Calu3 (cell line): ENCODE results near the gene RAB43. TPM values are rescaled to one million over a fixed set of nuclear protein-coding genes. Genes with fewer than 3 reads are reported as not detected.
"Not testable (repeated sequence)": the region's sequence is repeated elsewhere in the genome, so short reads cannot be mapped to it uniquely, and the experiment has no call there.

ENCODE experiments used
- BruUV-seq: library from RNA; stranded (reverse); fragments of 400-500 nt; replicated peaks from 2 replicates; lab custom pipeline; 2021; lab: Mats Ljungman, UMichigan
- CTCF ChIA-PET: fragments of 300-600 bp; sonication (Branson Sonifier 250); formaldehyde crosslinking; loops from one replicate; lab custom pipeline; 2022; ENCODE audit warnings: antibody characterized with exemption; lab: Charles Lee
- DNase-seq: peaks from one replicate; pipeline ENCODE4 v3.0.0; 2022
- H3K27ac Mint-ChIP-seq: one replicate; pipeline ENCODE4 v1.8.0; 2022; ENCODE audit warnings: mixed read lengths; ENCODE audit not compliant: unreplicated experiment
- H3K27me3 Mint-ChIP-seq: one replicate; pipeline ENCODE4 v1.8.0; 2022; ENCODE audit warnings: mixed read lengths; ENCODE audit not compliant: unreplicated experiment
- H3K36me3 Mint-ChIP-seq: one replicate; pipeline ENCODE4 v1.8.0; 2022; ENCODE audit warnings: mild to moderate bottlenecking, moderate library complexity, mixed read lengths; ENCODE audit not compliant: insufficient read depth, unreplicated experiment
- H3K4me1 Mint-ChIP-seq: one replicate; pipeline ENCODE4 v1.8.0; 2022; ENCODE audit warnings: mild to moderate bottlenecking, low read depth, mixed read lengths; ENCODE audit not compliant: unreplicated experiment
- H3K4me3 Mint-ChIP-seq: one replicate; pipeline ENCODE4 v1.8.0; 2022; ENCODE audit warnings: mild to moderate bottlenecking, low read depth, moderate library complexity, mixed read lengths; ENCODE audit not compliant: unreplicated experiment
- H3K9me3 Mint-ChIP-seq: one replicate; pipeline ENCODE4 v1.8.0; 2022; ENCODE audit warnings: low read depth, mixed read lengths; ENCODE audit not compliant: unreplicated experiment
- CTCF ChIP-seq: fragments of 200-600 bp; IDR thresholded peaks from one replicate; pipeline ENCODE4 v1.8.0; 2022; ENCODE audit warnings: antibody characterized with exemption; ENCODE audit not compliant: unreplicated experiment
- intact Hi-C: fragments of 100-400 bp; cut with micrococcal nuclease; formaldehyde crosslinking; loops from one replicate; pipeline ENCODE4 v1.10.0; 2022; ENCODE audit not compliant: unreplicated experiment
- total RNA-seq: library from RNA; stranded (reverse); gene quantifications from 2 replicates; pipeline ENCODE4 v1.2.3, GENCODE V29; 2022

RAB43 gene
- total RNA-seq, 1 experiment from 2014 or later: 21.2 TPM

- CTCF ChIA-PET: interaction anchor here (1.2 kb wide), 1 partner anchor 101 kb away, joined by 3 read pairs; no protein-coding TSS in a partner anchor
- Mint-ChIP-seq H3K27me3 (no peaks in the 10 kb centered on the region), H3K9me3 (no peaks in the 10 kb centered on the region), H3K27ac (no peak overlapping the region), H3K4me1 (no peaks in the 10 kb centered on the region), H3K4me3 (no peak overlapping the region), H3K36me3 (peaks cover 49% of the 10 kb centered on the region)
- BruUV-seq: no TSS peak
- no peak for TF ChIP-seq CTCF
- no peak for DNase-seq
- intact Hi-C loops: no loop called here
Observed at GRCh38 chr3:129144786-129145185, 23.2 kb upstream of the RAB43 start.

GRCh38 chr3:129141011-129141410 lies 19.4 kb upstream of the RAB43 start:
- CTCF ChIA-PET, BruUV-seq, H3K27me3 Mint-ChIP-seq, H3K4me1 Mint-ChIP-seq, DNase-seq, H3K4me3 Mint-ChIP-seq, H3K27ac Mint-ChIP-seq, H3K9me3 Mint-ChIP-seq, intact Hi-C loops: not testable (repeated sequence)
- H3K36me3 Mint-ChIP-seq: peaks cover 63% of the 10 kb centered on the region

- TF ChIP-seq CTCF: no peak
- H3K27me3 Mint-ChIP-seq: no peaks in the 10 kb centered on the region
- H3K36me3 Mint-ChIP-seq: peaks cover 61% of the 10 kb centered on the region
- no peak overlapping the region for H3K27ac Mint-ChIP-seq
- no peaks in the 10 kb centered on the region for H3K9me3 Mint-ChIP-seq
- no peaks in the 10 kb centered on the region for H3K4me1 Mint-ChIP-seq
- no peak for DNase-seq
- BruUV-seq: TSS peak; percentile 7
- intact Hi-C loops: no loop called here
- no peak overlapping the region for H3K4me3 Mint-ChIP-seq
- CTCF ChIA-PET: interaction anchor here (0.8 to 1.2 kb wide), 2 partner anchors 9 to 27 kb away, joined by 4 to 9 read pairs; no protein-coding TSS in a partner anchor
Observed at GRCh38 chr3:129139911-129140310, 18.3 kb upstream of the RAB43 start.

GRCh38 chr3:129136275-129136674 lies 14.7 kb upstream of the RAB43 start:
- BruUV-seq, H3K4me1 Mint-ChIP-seq, DNase-seq, H3K27me3 Mint-ChIP-seq, H3K27ac Mint-ChIP-seq, intact Hi-C loops, H3K9me3 Mint-ChIP-seq, H3K4me3 Mint-ChIP-seq: not testable (repeated sequence)
- H3K36me3 Mint-ChIP-seq: peaks cover 57% of the 10 kb centered on the region
- CTCF ChIA-PET: interaction anchor here (0.7 kb wide), 1 partner anchor 18 kb away, joined by 3 read pairs; no protein-coding TSS in a partner anchor

- H3K4me3 Mint-ChIP-seq: no peak overlapping the region
- H3K9me3 Mint-ChIP-seq: no peaks in the 10 kb centered on the region
- no TSS peak for BruUV-seq
- H3K4me1 Mint-ChIP-seq: no peaks in the 10 kb centered on the region
- peaks cover 47% of the 10 kb centered on the region for H3K36me3 Mint-ChIP-seq
- intact Hi-C loops: no loop called here
- no peaks in the 10 kb centered on the region for H3K27me3 Mint-ChIP-seq
- TF ChIP-seq CTCF: no peak
- CTCF ChIA-PET: interaction anchor here (1.7 kb wide), 1 partner anchor 113 kb away, joined by 4 read pairs; no protein-coding TSS in a partner anchor
- H3K27ac Mint-ChIP-seq: no peak overlapping the region
- no peak for DNase-seq
Observed at GRCh38 chr3:129132097-129132866, 10.7 kb upstream of the RAB43 start.
